GM12875 (cell line): ENCODE results near the gene MYH9.

Experiments
- H3K4me3 ChIP-seq: one replicate; pipeline ENCODE4 v1.5.1; 2011; ENCODE audit warnings: low read depth, low read length, control low read depth
- CTCF ChIP-seq: IDR thresholded peaks from 2 replicates; pipeline ENCODE4 v1.5.1; 2011; ENCODE audit warnings: low read depth, mild to moderate bottlenecking, control low read depth, inconsistent platforms, low read length, moderate library complexity, borderline replicate concordance; ENCODE audit not compliant: insufficient read depth

MYH9 gene

GRCh38 chr22:36308880-36309279, 78.9 kb downstream of the MYH9 start:
- H3K4me3 ChIP-seq: no peak overlapping the region
- no peak for TF ChIP-seq CTCF

- no peak for TF ChIP-seq CTCF
- no peak overlapping the region for H3K4me3 ChIP-seq
These were observed 81.5 kb downstream of the MYH9 start for GRCh38 chr22:36306227-36306626.

- no peak overlapping the region for H3K4me3 ChIP-seq
- TF ChIP-seq CTCF: no peak
These were observed 82.0 kb downstream of the MYH9 start for GRCh38 chr22:36305813-36306212.

GRCh38 chr22:36304429-36304828, 83.3 kb downstream of the MYH9 start:
- H3K4me3 ChIP-seq: no peak overlapping the region
- TF ChIP-seq CTCF: no peak

- TF ChIP-seq CTCF: no peak
- H3K4me3 ChIP-seq: no peak overlapping the region
These were observed 83.9 kb downstream of the MYH9 start for GRCh38 chr22:36303874-36304273.

- TF ChIP-seq CTCF: no peak
- H3K4me3 ChIP-seq: no peak overlapping the region
These were observed 84.7 kb downstream of the MYH9 start for GRCh38 chr22:36303115-36303467.

GRCh38 chr22:36302439-36303114, 85.2 kb downstream of the MYH9 start:
- H3K4me3 ChIP-seq: no peak overlapping the region
- no peak for TF ChIP-seq CTCF
